NCI-H2107 treated with DMSO at 0.1 percent for 48 hours (cell line): ENCODE measurements around the gene LTF.
"Not testable (repeated sequence)": the region's sequence is repeated elsewhere in the genome, so short reads cannot be mapped to it uniquely, and the experiment has no call there.

Source experiments
- DNase-seq: peaks from one replicate; lab custom pipeline; 2025; ENCODE audit not compliant: unreplicated experiment; lab: John Stamatoyannopoulos, UW

LTF gene

GRCh38 chr3:46398186-46398955 lies 66.3 kb downstream of the LTF start:
- DNase-seq: no peak

- DNase-seq: no peak
Measured at GRCh38 chr3:46397111-46397510, 67.6 kb downstream of the LTF start.

- DNase-seq: no peak
Measured at GRCh38 chr3:46395766-46396530, 68.8 kb downstream of the LTF start.

- no peak for DNase-seq
Measured at GRCh38 chr3:46395210-46395661, 69.5 kb downstream of the LTF start.

- DNase-seq: no peak
Measured at GRCh38 chr3:46393554-46394434, 70.9 kb downstream of the LTF start.

GRCh38 chr3:46393011-46393410 lies 71.7 kb downstream of the LTF start:
- no peak for DNase-seq

- not testable (repeated sequence) for DNase-seq
Measured at GRCh38 chr3:46391526-46391925, 73.2 kb downstream of the LTF start.

- DNase-seq: no peak
Measured at GRCh38 chr3:46389306-46389705, 75.4 kb downstream of the LTF start.

- not testable (repeated sequence) for DNase-seq
Measured at GRCh38 chr3:46388847-46389246, 75.9 kb downstream of the LTF start.

GRCh38 chr3:46386205-46386604 lies 78.5 kb downstream of the LTF start:
- DNase-seq: no peak
